ENCODE results near the gene RPS3.
"Not testable (repeated sequence)": the region's sequence is repeated elsewhere in the genome, so short reads cannot be mapped to it uniquely, and the experiment has no call there.

The RPS3 gene

DNA sequence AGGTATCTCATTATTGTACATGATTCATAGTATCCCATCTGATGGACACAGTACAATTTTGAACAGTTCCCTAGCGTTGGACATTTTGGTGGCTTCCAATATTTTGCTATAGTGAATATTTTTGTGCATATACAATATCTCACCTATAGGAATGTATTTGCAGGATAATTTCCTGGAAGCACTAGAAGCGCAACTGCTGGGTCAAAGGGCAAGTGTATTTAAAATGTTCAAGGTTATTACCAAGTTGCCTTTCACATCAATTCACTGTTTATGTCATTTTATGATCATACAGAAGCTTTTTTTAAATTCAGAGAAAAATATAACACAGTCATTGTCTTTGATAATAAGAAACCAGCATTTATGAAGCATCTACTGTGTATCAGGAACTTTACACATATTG, 19.1 kb upstream of the RPS3 start:
- DNase-seq (ENCODE audit: low read depth in 2 of 2) = no peak

- DNase-seq (ENCODE audit: low read depth in 2 of 2) = no peak
Observed at GRCh38 chr11:75380716-75381420, 18.4 kb upstream of the RPS3 start.

- peak in 1 of 2 donors; percentile 26 for DNase-seq (ENCODE audit: low read depth in 2 of 2)
Observed at GRCh38 chr11:75383246-75383645, 16.1 kb upstream of the RPS3 start.

DNA sequence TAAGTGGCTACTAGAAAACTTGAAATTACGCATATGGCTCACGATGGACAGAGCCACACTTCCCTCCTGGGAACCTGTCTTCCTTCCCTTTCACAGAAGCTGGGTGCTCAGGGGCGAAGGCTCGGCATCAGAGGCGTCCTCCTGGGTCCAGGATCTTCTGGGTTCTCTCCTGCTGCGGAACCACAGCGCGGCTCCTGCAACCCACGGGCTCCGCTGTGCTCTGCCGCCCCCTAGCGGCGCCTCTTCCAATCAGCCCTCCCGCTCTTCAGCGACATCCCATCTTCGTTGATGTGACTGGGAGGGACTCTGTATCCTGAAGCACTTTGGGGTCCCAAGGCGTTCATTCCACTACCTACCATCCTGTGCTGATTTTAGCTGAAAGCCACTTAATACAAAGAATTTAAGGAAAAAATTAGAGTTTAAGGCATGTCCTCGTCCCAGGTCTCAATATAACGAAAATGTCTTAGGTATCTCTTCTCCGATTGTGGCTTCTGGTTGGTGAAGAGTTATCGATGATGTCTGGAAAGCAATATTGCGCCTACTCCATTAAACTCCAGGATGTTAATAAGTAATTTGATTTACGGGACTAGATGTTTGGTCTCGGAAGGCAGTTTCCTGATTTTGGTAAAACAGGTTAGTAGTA, 14.8 kb upstream of the RPS3 start:
- peak; percentile 24 to 62 for DNase-seq (ENCODE audit: low read depth in 2 of 2)

- DNase-seq (ENCODE audit: low read depth in 2 of 2) = no peak
Observed at GRCh38 chr11:75386942-75387630, 12.2 kb upstream of the RPS3 start.

- DNase-seq (ENCODE audit: low read depth in 2 of 2) = no peak
Observed at GRCh38 chr11:75387736-75388294, 11.5 kb upstream of the RPS3 start.

DNA sequence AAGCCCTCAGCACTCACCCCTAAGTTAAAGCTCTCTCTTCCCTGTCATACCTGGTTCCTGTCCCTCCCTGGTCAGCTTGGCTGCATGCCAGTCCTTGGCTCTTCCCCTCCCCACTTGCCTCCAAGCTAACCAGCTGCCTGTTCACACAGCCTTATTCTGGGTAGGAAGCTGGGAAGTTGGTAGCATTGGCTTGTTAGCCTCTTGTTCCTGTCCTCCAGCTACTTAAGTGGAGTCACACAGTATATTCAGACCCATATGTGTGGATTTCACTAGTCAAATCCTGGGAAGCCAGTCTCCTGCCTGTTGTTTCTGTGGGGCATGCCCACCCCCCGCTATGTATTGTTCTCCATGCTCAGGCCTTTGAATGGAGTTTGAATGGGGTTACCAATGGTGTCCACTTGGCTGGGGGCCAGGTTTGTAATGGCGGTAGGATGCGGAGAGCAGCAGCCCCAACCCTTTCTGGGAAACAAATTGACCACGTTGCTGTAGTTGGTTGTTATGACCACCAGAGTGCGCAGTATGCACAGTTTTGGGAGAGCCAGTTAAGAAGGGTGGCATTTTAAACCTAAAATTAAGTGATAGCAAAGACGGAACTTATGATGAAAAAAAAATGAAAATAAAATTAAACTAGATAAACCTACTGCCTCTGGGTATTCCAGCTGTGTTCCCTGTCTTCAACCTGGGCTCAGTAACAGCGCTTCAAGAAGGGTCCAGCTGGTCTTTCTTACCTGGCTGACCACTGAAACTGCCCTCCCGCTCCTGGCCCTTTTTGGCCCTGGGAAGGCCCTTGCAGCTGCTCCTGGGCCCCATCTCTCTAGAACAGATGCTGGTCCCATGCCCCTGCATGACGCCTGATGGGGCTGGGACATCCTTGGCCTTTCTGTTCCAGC, 10.7 kb upstream of the RPS3 start:
- DNase-seq (ENCODE audit: low read depth in 2 of 2) = peak; percentile 35 to 63

DNA sequence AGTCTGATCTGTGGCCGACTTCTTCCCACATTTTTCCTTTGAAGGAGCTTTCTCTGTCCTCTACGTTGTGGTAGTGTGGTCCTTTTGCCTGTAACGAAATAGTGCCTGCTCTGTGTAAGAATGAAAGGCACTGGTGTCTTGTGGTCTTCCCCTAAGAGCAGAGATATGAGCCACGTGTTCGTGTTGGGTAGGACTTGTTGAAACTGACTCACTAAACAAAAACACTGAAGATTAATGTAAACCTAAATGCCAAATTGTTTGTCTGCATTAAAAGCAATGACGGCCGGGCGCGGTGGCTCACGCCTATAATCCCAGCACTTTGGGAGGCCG, 10.1 kb upstream of the RPS3 start:
- no peak for DNase-seq (ENCODE audit: low read depth in 2 of 2)

- DNase-seq (ENCODE audit: low read depth in 2 of 2) = no peak
Observed at GRCh38 chr11:75389925-75390324, 9.4 kb upstream of the RPS3 start.

DNA sequence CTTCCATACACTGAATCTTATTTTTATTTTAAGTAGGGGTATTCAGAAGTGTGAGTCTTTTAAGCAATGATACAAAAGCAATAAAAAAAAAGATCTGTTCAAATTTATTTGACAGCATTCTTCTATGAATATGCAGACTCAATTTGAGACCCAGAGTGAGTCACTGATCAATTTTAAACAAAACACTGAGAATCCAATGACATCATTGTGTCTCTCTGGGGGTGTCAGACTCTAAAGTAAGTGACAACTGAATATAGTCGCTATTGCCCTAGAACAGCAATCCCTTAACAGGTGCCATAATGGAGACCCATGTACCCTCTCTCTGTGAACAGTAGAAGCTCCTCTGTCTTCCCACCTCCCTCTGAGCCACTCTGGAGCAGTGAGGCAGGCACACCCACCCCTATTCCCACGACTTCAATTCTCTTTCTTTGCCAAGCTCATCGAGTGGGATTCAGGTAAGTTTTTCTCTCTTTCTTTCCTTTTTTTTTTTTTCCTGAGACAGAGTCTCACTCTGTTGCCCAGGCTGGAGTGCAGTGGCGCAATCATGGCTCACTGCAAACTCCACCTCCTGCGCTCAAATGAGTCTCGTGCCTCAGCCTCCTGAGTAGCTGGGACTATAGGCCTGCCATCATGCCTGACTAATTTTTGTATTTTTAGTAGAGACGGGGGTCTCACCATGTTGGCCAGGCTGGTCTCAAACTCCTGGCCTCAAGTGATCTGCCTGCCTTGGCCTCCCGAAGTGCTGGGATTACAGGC, 5.1 kb upstream of the RPS3 start:
- DNase-seq (ENCODE audit: low read depth in 2 of 2) = no peak

DNA sequence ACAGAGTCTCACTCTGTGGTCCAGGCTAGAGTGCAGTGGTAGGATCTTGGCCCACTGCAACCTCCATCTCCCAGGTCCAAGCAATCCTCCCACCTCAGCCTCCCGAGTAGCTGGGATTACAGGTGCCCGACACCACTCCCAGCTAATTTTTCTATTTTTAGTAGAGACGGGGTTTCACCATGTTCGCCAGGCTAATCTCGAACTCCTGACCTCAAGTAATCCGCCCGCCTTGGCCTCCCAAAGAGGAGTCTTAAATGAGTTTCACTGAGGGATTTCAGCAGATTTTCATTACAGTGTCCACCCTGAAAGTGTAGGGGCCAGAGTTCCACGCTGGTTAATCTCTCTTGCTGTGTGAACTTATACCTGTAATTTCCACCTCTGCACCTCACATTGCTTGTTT, 412 bp upstream of the RPS3 start:
- no peak for DNase-seq (ENCODE audit: low read depth in 2 of 2)

- DNase-seq (ENCODE audit: low read depth in 2 of 2) = no peak
Observed at GRCh38 chr11:75400146-75400865, 988 bp downstream of the RPS3 start.

- no peak for DNase-seq (ENCODE audit: low read depth in 2 of 2)
Observed at GRCh38 chr11:75402002-75402773, 2.9 kb downstream of the RPS3 start.

DNA sequence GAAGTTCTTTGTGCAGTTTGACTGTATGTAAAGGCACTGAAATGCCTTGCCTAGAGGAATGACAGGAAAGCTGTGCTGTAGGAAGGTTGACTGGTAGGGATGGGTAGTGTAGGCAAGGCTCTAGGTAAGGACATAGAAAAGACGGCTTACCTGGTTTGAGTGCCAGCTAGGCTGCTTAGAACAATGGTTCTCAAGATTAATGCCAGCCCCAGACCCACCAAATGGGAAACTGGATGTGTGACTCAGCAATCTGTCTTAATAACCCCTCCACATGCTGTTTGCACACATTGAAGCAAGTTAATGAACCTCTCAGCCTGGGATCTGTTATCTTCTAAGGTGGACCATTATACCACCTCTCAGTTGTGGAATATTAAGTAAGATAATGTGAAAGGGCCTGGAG, 3.7 kb downstream of the RPS3 start:
- DNase-seq (ENCODE audit: low read depth in 2 of 2) = no peak

GRCh38 chr11:75403983-75404658, 4.8 kb downstream of the RPS3 start:
- DNase-seq (ENCODE audit: low read depth in 2 of 2) = no peak

DNA sequence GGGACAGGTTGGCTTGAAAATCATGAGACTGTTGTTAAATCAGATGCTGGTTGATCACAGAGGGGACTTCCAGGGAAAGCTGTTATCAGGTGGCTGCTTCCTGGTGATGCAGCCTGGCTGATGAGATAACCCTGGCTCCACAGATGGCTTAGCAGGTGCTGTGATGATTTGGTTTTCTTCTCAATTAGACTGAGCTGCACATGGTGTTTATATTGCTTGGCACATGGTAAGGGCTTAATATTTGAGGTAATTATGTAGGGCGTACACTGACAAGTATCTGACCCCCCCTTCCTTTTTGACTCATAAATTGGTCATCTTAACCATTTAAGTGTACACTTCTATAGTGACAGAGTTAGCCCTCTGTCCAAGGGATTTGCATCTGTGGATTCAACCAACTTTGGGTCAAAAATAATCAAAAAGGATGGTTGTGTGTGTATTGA, 7.0 kb downstream of the RPS3 start:
- no peak for DNase-seq (ENCODE audit: low read depth in 2 of 2)

DNA sequence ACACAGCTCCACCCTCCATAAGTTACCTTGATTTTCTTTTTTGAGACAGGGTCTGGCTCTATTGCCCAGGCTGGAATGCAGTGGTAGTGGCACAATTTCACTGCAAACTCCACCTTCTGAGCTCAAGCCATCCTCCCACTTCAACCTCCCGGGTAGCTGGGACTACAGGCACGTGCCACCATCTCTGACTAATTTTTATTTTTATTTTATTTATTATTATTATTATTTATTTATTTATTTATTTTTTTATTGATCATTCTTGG, 9.6 kb downstream of the RPS3 start:
- no peak for DNase-seq (ENCODE audit: low read depth in 2 of 2)

DNA sequence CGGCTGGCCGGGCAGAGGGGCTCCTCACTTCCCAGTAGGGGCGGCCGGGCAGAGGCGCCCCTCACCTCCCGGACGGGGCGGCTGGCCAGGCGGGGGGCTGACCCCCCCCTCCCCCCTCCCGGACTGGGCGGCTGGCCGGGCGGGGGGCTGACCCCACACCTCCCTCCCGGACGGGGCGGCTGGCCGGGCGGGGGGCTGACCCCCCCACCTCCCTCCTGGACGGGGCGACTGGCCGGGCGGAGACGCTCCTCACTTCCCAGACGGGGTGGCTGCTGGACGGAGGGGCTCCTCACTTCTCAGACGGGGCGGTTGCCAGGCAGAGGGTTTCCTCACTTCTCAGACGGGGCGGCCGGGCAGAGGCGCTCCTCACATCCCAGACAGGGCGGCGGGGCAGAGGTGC, 10.7 kb downstream of the RPS3 start:
- DNase-seq (ENCODE audit: low read depth in 2 of 2) = not testable (repeated sequence)

GRCh38 chr11:75413146-75413545, 13.8 kb downstream of the RPS3 start:
- DNase-seq (ENCODE audit: low read depth in 2 of 2) = not testable (repeated sequence)
